HCT116 (cell line): ENCODE data around the gene TIPIN. TPM values are rescaled to one million over a fixed set of nuclear protein-coding genes. Genes with fewer than 3 reads are reported as not detected.

Experiments
- ATAC-seq: fragments of 200-7000 bp; cut with Tn5 transposase; 2 replicates; pipeline ENCODE4 v1.9.1; 2020; ENCODE audit warnings: mild to moderate bottlenecking, moderate library complexity
- BruUV-seq: library from RNA; stranded (reverse); fragments of 400-500 nt; replicated peaks from 2 replicates; lab custom pipeline; 2021; lab: Mats Ljungman, UMichigan
- CTCF ChIA-PET: fragments of 300-600 bp; sonication (Branson Sonifier 250); formaldehyde crosslinking; loops from one replicate; lab custom pipeline; 2021; ENCODE audit warnings: antibody characterized with exemption; lab: Charles Lee
- POLR2A ChIA-PET: fragments of 300-600, 350-600 bp; sonication (Branson Sonifier 250); formaldehyde crosslinking; loops from one replicate; lab custom pipeline; 2021; ENCODE audit warnings: antibody characterized with exemption; lab: Charles Lee
- RAD21 ChIA-PET, 2 experiments: fragments of 300-600 bp; sonication (Branson Sonifier 250); formaldehyde crosslinking; loops; one replicate each; lab custom pipeline; 2023; ENCODE audit warnings: low total read pairs in 2 of 2; ENCODE audit not compliant: uncharacterized antibody in 2 of 2, unreplicated experiment in 2 of 2, low non-redundant PET in 1 of 2; lab: Charles Lee
- DNase-seq: peaks from one replicate; pipeline ENCODE4 v3.0.0-alpha.2; 2010; ENCODE audit warnings: low read depth, low spot score
- H2AFZ ChIP-seq: fragments of 200-600 bp; shearing (Covaris generic), sonication (generic); 2 replicates; pipeline ENCODE4 v1.6.1; 2017; ENCODE audit warnings: low read depth, mixed run types, mixed read lengths, antibody characterized with exemption, low read length; ENCODE audit not compliant: poor library complexity, severe bottlenecking
- H3K27ac ChIP-seq: 2 replicates; pipeline ENCODE4 v1.5.1; 2012; ENCODE audit warnings: low read depth, low read length
- H3K27me3 ChIP-seq: fragments of 200-600 bp; sonication (generic); 2 replicates; pipeline ENCODE4 v1.6.1; 2016; ENCODE audit warnings: mixed run types, low read length, mixed read lengths; ENCODE audit not compliant: insufficient read depth
- H3K36me3 ChIP-seq, 2 experiments: fragments of 200-500 bp in 1 of 2; fragments of 200-600 bp in 1 of 2; sonication (Bioruptor generic) in 1 of 2; sonication (generic) in 1 of 2; 2 replicates each; pipeline versions ENCODE4 v1.5.1 to v1.6.1; 2014 to 2016; ENCODE audit warnings: low read length in 2 of 2, inconsistent platforms in 1 of 2, mixed read lengths in 1 of 2, mixed run types in 1 of 2; ENCODE audit not compliant: insufficient read depth in 2 of 2, control insufficient read depth in 1 of 2
- H3K4me1 ChIP-seq, 2 experiments: fragments of 200-600 bp in 1 of 2; sonication (generic) in 1 of 2; 2 replicates each; pipeline versions ENCODE4 v1.5.1 to v1.6.1; 2012 to 2017; ENCODE audit warnings: low read length in 2 of 2, inconsistent platforms in 1 of 2, mild to moderate bottlenecking in 1 of 2, mixed read lengths in 1 of 2, mixed run types in 1 of 2, moderate library complexity in 1 of 2; ENCODE audit not compliant: insufficient read depth in 2 of 2, control insufficient read depth in 1 of 2
- H3K4me2 ChIP-seq: fragments of 200-600 bp; sonication (generic); 2 replicates; pipeline ENCODE4 v1.6.1; 2017; ENCODE audit warnings: mixed run types, low read length, mixed read lengths
- H3K4me3 ChIP-seq, 2 experiments: fragments of 200-600 bp in 1 of 2; sonication (generic) in 1 of 2; replicated peaks in 1 of 2; 2 replicates each; pipeline ENCODE4 v1.5.1; 2011 to 2016; ENCODE audit warnings: low read length in 2 of 2, control low read depth in 1 of 2, low read depth in 1 of 2, mild to moderate bottlenecking in 1 of 2, mixed read lengths in 1 of 2, mixed run types in 1 of 2
- H3K79me2 ChIP-seq: fragments of 200-600 bp; sonication (generic); 2 replicates; pipeline ENCODE4 v1.6.1; 2017; ENCODE audit warnings: mild to moderate bottlenecking, mixed run types, low read length, moderate library complexity, mixed read lengths; ENCODE audit not compliant: insufficient read depth
- H3K9ac ChIP-seq: fragments of 200-600 bp; sonication (generic); 2 replicates; pipeline ENCODE4 v1.6.1; 2016; ENCODE audit warnings: low read length, mixed read lengths
- H3K9me2 ChIP-seq: fragments of 200-600 bp; sonication (generic), shearing (Covaris generic); 2 replicates; pipeline ENCODE4 v1.6.1; 2017; ENCODE audit warnings: mixed run types, mild to moderate bottlenecking, moderate library complexity; ENCODE audit not compliant: insufficient read depth
- H3K9me3 ChIP-seq, 2 experiments: fragments of 200-500 bp in 1 of 2; fragments of 200-600 bp in 1 of 2; sonication (Bioruptor generic) in 1 of 2; sonication (generic) in 1 of 2; 2 replicates each; pipeline ENCODE4 v1.6.1; 2014 to 2017; ENCODE audit warnings: low read length in 2 of 2, mixed read lengths in 2 of 2, inconsistent platforms in 1 of 2, low read depth in 1 of 2, mild to moderate bottlenecking in 1 of 2, mixed run types in 1 of 2, moderate library complexity in 1 of 2; ENCODE audit not compliant: control insufficient read depth in 1 of 2, insufficient read depth in 1 of 2
- H4K20me1 ChIP-seq: fragments of 200-600 bp; sonication (generic), shearing (Covaris generic); 2 replicates; pipeline ENCODE4 v1.6.1; 2017; ENCODE audit warnings: mixed run types, mild to moderate bottlenecking, moderate library complexity; ENCODE audit not compliant: insufficient read depth
- EGR1 ChIP-seq: IDR thresholded peaks from 2 replicates; pipeline ENCODE4 v1.6.1; 2012; ENCODE audit warnings: low read depth
- EZH2 ChIP-seq: fragments of 200-600 bp; sonication (generic); IDR thresholded peaks from 2 replicates; pipeline ENCODE4 v1.6.1; 2017; ENCODE audit warnings: antibody characterized with exemption, mixed run types
- JUND ChIP-seq: IDR thresholded peaks from 2 replicates; pipeline ENCODE4 v1.6.1; 2012
- POLR2A ChIP-seq: IDR thresholded peaks from 2 replicates; pipeline ENCODE4 v1.7.0; 2011; ENCODE audit warnings: borderline replicate concordance; ENCODE audit not compliant: insufficient read depth, insufficient read length; ENCODE audit errors: extremely low read depth
- RAD21 ChIP-seq: IDR thresholded peaks from 2 replicates; pipeline ENCODE4 v1.6.1; 2012; ENCODE audit warnings: low read depth, mild to moderate bottlenecking
- SIN3A ChIP-seq: IDR thresholded peaks from 2 replicates; pipeline ENCODE4 v1.6.1; 2012; ENCODE audit warnings: low read depth
- YY1 ChIP-seq: IDR thresholded peaks from 2 replicates; pipeline ENCODE4 v1.6.1; 2011; ENCODE audit warnings: low read length, low read depth, moderate library complexity, mild to moderate bottlenecking; ENCODE audit not compliant: insufficient replicate concordance; ENCODE audit errors: extremely low read depth
- intact Hi-C: fragments of 100-400 bp; cut with micrococcal nuclease; formaldehyde crosslinking; loops from 2 replicates; pipeline ENCODE4 v1.10.0; 2022
- total RNA-seq: library from RNA; stranded (reverse); gene quantifications from one replicate; pipeline ENCODE4 v1.2.1, GENCODE V29; 2021; ENCODE audit not compliant: unreplicated experiment
- TF ChIP-seq, protein P1 (sequence below): IDR thresholded peaks from 2 replicates; pipeline ENCODE4 v1.6.1; 2012; ENCODE audit warnings: low read depth

TIPIN gene
- total RNA-seq, 1 experiment from 2014 or later, result 28.1 TPM

DNA sequence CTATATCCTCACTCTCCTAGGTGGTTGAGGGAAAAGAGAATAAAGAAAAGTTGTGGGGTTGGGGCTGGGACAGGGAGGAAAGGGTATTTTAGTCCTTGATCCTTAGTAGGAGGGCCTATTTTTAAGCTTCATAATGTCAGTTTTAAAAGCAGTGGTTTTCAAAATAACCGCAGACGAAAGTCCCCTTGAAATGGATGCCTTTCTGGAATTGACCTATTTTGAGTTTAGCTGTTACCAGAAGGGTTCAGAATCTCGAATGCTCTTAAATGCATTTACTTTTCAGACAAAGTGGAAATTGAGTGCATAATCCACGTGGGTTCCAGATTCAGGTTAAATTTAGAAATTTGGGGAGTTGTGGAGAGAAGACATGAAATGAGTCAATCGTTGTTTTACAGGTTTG, 46.8 kb upstream of the TIPIN start:
- peaks cover 10% of the 10 kb centered on the region; the same call in 1 of the 2 replicates for H4K20me1 ChIP-seq
- H3K9me2 ChIP-seq, result no peaks in the 10 kb centered on the region
- no peak for TF ChIP-seq EZH2
- no peak for TF ChIP-seq POLR2A
- TF ChIP-seq JUND, result no peak
- TF ChIP-seq, protein P1, sequence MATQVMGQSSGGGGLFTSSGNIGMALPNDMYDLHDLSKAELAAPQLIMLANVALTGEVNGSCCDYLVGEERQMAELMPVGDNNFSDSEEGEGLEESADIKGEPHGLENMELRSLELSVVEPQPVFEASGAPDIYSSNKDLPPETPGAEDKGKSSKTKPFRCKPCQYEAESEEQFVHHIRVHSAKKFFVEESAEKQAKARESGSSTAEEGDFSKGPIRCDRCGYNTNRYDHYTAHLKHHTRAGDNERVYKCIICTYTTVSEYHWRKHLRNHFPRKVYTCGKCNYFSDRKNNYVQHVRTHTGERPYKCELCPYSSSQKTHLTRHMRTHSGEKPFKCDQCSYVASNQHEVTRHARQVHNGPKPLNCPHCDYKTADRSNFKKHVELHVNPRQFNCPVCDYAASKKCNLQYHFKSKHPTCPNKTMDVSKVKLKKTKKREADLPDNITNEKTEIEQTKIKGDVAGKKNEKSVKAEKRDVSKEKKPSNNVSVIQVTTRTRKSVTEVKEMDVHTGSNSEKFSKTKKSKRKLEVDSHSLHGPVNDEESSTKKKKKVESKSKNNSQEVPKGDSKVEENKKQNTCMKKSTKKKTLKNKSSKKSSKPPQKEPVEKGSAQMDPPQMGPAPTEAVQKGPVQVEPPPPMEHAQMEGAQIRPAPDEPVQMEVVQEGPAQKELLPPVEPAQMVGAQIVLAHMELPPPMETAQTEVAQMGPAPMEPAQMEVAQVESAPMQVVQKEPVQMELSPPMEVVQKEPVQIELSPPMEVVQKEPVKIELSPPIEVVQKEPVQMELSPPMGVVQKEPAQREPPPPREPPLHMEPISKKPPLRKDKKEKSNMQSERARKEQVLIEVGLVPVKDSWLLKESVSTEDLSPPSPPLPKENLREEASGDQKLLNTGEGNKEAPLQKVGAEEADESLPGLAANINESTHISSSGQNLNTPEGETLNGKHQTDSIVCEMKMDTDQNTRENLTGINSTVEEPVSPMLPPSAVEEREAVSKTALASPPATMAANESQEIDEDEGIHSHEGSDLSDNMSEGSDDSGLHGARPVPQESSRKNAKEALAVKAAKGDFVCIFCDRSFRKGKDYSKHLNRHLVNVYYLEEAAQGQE, result no peak
- no peak for TF ChIP-seq YY1
- no peak for TF ChIP-seq EGR1
- TF ChIP-seq RAD21, result no peak
- no peak for TF ChIP-seq SIN3A
- TF ChIP-seq, all 23 proteins: peak for 0
- ATAC-seq (no peak), DNase-seq (no peak)
- intact Hi-C loops, result no loop called here
- H3K9me3 ChIP-seq, result no peaks in the 10 kb centered on the region
- H3K27ac ChIP-seq, result no peak overlapping the region
- H3K4me1 ChIP-seq, result peaks cover 0 to 10% of the 10 kb centered on the region in 2 experiments; a peak in 2 of 4 replicates
- H3K27me3 ChIP-seq, result no peaks in the 10 kb centered on the region
- ChIA-PET CTCF (interaction anchor here (1.3 kb wide), 1 partner anchor 16 kb away, joined by 5 read pairs; the partner anchor contains the start of gene MAP2K1), RAD21 (no interaction called here), POLR2A (no interaction called here)
- no peak overlapping the region for H3K4me2 ChIP-seq
- no TSS peak for BruUV-seq
- H3K4me3 ChIP-seq, result no peak overlapping the region
- H3K9ac ChIP-seq, result no peak overlapping the region
- H2AFZ ChIP-seq, result no peak overlapping the region
- H3K79me2 ChIP-seq, result peaks cover 95% of the 10 kb centered on the region
- no peaks in the 10 kb centered on the region for H3K36me3 ChIP-seq
